ENCODE data around the gene HPGDS. TPM values are rescaled to one million over a fixed set of nuclear protein-coding genes. Genes with fewer than 3 reads are reported as not detected.

HPGDS gene
- total and polyA plus RNA-seq, 2 experiments from 2014 or later = not detected

- Mint-ChIP-seq H3K4me1 (no peaks in the 10 kb centered on the region), H3K27me3 (ENCODE audit: insufficient read depth, low read depth, poor library complexity) (peaks cover 2% of the 10 kb centered on the region), H3K27ac (no peak overlapping the region), H3K36me3 (ENCODE audit: low read depth) (no peaks in the 10 kb centered on the region), H3K4me3 (no peak overlapping the region), H3K9me3 (no peaks in the 10 kb centered on the region)
- no peak overlapping the region for H3K4me3 ChIP-seq
- no peaks in the 10 kb centered on the region for H3F3A ChIP-seq (replicated peaks; ENCODE audit: low read depth)
- no peak for ATAC-seq
- H3K27me3 ChIP-seq (ENCODE audit: insufficient read depth) = no peaks in the 10 kb centered on the region
- no peak overlapping the region for H3K27ac ChIP-seq (ENCODE audit: low read depth)
- TF ChIP-seq CREB1 (CRISPR knock-in tag; IDR thresholded peaks at IDR 0.05; ENCODE audit: low read depth) = no peak
- TF ChIP-seq CTCF (conservative IDR thresholded peaks at IDR 0.05; ENCODE audit: low read depth in 2 of 2) = no peak
- TF ChIP-seq ZNF114 (CRISPR knock-in tag; IDR thresholded peaks at IDR 0.05) = no peak
- no peak for TF ChIP-seq REST (IDR thresholded peaks at IDR 0.05; ENCODE audit: unreplicated experiment)
- no peak for TF ChIP-seq POLR2AphosphoS5 (IDR thresholded peaks at IDR 0.05; ENCODE audit: low read depth)
- TF ChIP-seq STAT1 (IDR thresholded peaks at IDR 0.05; ENCODE audit: unreplicated experiment) = no peak
- TF ChIP-seq NANOG (IDR thresholded peaks at IDR 0.05; ENCODE audit: borderline replicate concordance) = no peak
- TF ChIP-seq ZNF462 (CRISPR knock-in tag; IDR thresholded peaks at IDR 0.05) = no peak
- TF ChIP-seq JUNB (IDR thresholded peaks at IDR 0.05; ENCODE audit: unreplicated experiment) = no peak
- no peak for TF ChIP-seq ZNF331 (CRISPR knock-in tag; IDR thresholded peaks at IDR 0.05; ENCODE audit: low read depth)
- TF ChIP-seq ETS1 (IDR thresholded peaks at IDR 0.05) = no peak
- TF ChIP-seq EZH2phosphoT487 (IDR thresholded peaks at IDR 0.05; ENCODE audit: unreplicated experiment) = no peak
- TF ChIP-seq EZH2 (IDR thresholded peaks at IDR 0.05; ENCODE audit: low read depth, unreplicated experiment) = no peak
- DNase-seq (ENCODE audit: low spot score) = no peak
- H2AFZ ChIP-seq = no peak overlapping the region
- H3K36me3 ChIP-seq (ENCODE audit: insufficient read depth) = no peaks in the 10 kb centered on the region
- no peaks in the 10 kb centered on the region for H3K4me1 ChIP-seq (ENCODE audit: insufficient read depth)
- H3K4me2 ChIP-seq = no peak overlapping the region
- H3K9me2 ChIP-seq (ENCODE audit: insufficient read depth) = no peaks in the 10 kb centered on the region
- H3K79me2 ChIP-seq (replicated peaks; ENCODE audit: insufficient read depth) = no peaks in the 10 kb centered on the region
- no peaks in the 10 kb centered on the region for H4K20me1 ChIP-seq (replicated peaks; ENCODE audit: insufficient read depth)
These were observed 2.9 kb downstream of the HPGDS start for GRCh38 chr4:94339779-94340178.

Measured in GM23338 (cell line).